ENCODE measurements around the gene KATNB1.

- TF ChIP-seq CTCF (conservative IDR thresholded peaks at IDR 0.05; ENCODE audit: low read length), result no peak
- no peak for TF ChIP-seq EZH2phosphoT487 (IDR thresholded peaks at IDR 0.05; ENCODE audit: borderline replicate concordance, low read depth, low read length)
Measured at GRCh38 chr16:57783116-57783515, 47.5 kb downstream of the KATNB1 start.

Data from OCI-LY7 (cell line).